Measurements from ENCODE around the gene MKRN2. TPM values are rescaled to one million over a fixed set of nuclear protein-coding genes. Genes with fewer than 3 reads are reported as not detected.

MKRN2 gene
- total RNA-seq, 2 experiments from 2014 or later: 21.9 to 25.7 TPM

DNA sequence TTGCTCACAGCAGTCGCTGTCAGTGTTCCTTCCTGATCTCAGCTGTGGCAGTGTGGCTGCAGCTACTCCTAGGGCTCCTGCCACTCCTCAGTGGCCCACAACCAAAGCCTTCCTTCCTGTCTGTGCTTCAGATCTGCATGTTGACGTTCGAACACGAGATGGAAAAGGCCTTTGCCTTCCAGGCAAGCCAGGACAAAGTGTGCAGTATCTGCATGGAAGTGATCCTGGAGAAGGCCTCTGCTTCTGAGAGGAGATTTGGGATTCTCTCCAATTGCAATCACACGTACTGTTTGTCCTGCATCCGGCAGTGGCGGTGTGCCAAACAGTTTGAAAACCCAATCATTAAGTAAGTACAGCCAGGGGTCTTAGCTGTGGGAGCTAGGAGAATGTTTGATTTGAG is 17.8 kb downstream of the MKRN2 start:
- H3K4me3 ChIP-seq (ENCODE audit: low read depth, low read length, poor library complexity, severe bottlenecking): no peak overlapping the region
- no peaks in the 10 kb centered on the region for H3K9me2 ChIP-seq (ENCODE audit: insufficient read depth, low read length)
- no peak overlapping the region for H2AFZ ChIP-seq (ENCODE audit: low read length)
- H3K4me1 ChIP-seq (ENCODE audit: insufficient read depth, low read length, poor library complexity, severe bottlenecking): no peaks in the 10 kb centered on the region
- ChIA-PET POLR2A (no interaction called here), CTCF (ENCODE audit: unreplicated experiment) (no interaction called here)
- intact Hi-C loops (cut with micrococcal nuclease; ENCODE audit: unreplicated experiment): no loop called here
- no peaks in the 10 kb centered on the region for H3K9me3 ChIP-seq (ENCODE audit: low read length)
- H3K79me2 ChIP-seq (ENCODE audit: insufficient read depth, low read depth, low read length): no peaks in the 10 kb centered on the region
- TF ChIP-seq EZH2phosphoT487 (IDR thresholded peaks at IDR 0.05; ENCODE audit: borderline replicate concordance, low read depth, low read length): no peak
- TF ChIP-seq, protein P1, sequence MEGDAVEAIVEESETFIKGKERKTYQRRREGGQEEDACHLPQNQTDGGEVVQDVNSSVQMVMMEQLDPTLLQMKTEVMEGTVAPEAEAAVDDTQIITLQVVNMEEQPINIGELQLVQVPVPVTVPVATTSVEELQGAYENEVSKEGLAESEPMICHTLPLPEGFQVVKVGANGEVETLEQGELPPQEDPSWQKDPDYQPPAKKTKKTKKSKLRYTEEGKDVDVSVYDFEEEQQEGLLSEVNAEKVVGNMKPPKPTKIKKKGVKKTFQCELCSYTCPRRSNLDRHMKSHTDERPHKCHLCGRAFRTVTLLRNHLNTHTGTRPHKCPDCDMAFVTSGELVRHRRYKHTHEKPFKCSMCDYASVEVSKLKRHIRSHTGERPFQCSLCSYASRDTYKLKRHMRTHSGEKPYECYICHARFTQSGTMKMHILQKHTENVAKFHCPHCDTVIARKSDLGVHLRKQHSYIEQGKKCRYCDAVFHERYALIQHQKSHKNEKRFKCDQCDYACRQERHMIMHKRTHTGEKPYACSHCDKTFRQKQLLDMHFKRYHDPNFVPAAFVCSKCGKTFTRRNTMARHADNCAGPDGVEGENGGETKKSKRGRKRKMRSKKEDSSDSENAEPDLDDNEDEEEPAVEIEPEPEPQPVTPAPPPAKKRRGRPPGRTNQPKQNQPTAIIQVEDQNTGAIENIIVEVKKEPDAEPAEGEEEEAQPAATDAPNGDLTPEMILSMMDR (conservative IDR thresholded peaks at IDR 0.05; ENCODE audit: low read length): no peak
- H3K27ac ChIP-seq (ENCODE audit: low read depth, low read length, poor library complexity, severe bottlenecking): no peak overlapping the region
- H3K4me2 ChIP-seq (ENCODE audit: low read length): no peak overlapping the region
- no peaks in the 10 kb centered on the region for H4K20me1 ChIP-seq (ENCODE audit: insufficient read depth, low read length)
- peaks cover 94% of the 10 kb centered on the region for H3K36me3 ChIP-seq (ENCODE audit: insufficient read depth, low read length)
- no TSS peak for BruUV-seq (replicated peaks)
- DNase-seq (ENCODE audit: low spot score): no peak

DNA sequence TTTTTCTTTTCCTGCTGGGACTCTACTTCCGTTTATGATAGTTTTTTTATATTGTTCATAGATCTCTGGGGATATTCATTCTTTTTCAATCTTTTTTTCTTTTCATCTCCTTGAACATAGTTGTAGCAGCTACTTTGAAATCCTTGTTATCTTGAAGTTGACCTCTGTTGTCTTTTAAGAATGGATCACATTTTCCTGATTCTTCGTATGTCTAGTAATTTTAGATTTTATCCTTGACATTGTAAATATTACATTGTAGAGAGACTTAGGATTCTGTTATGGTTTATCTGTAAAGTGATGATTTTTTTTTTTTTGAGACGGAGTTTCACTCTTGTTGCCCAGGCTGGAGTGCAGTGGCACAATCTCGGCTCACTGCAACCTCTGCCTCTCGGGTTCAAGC is 20.5 kb downstream of the MKRN2 start:
- no peak overlapping the region for H3K4me3 ChIP-seq (ENCODE audit: low read depth, low read length, poor library complexity, severe bottlenecking)
- ChIA-PET CTCF (ENCODE audit: unreplicated experiment) (no interaction called here), POLR2A (interaction anchor here (0.6 kb wide), 1 partner anchor 143 kb away, joined by 3 read pairs; no protein-coding TSS in a partner anchor)
- H3K36me3 ChIP-seq (ENCODE audit: insufficient read depth, low read length): peaks cover 92% of the 10 kb centered on the region
- no peaks in the 10 kb centered on the region for H3K9me3 ChIP-seq (ENCODE audit: low read length)
- TF ChIP-seq EZH2phosphoT487 (IDR thresholded peaks at IDR 0.05; ENCODE audit: borderline replicate concordance, low read depth, low read length): no peak
- TF ChIP-seq, protein P1 (conservative IDR thresholded peaks at IDR 0.05; ENCODE audit: low read length): no peak
- no peaks in the 10 kb centered on the region for H3K9me2 ChIP-seq (ENCODE audit: insufficient read depth, low read length)
- H4K20me1 ChIP-seq (ENCODE audit: insufficient read depth, low read length): no peaks in the 10 kb centered on the region
- no peaks in the 10 kb centered on the region for H3K4me1 ChIP-seq (ENCODE audit: insufficient read depth, low read length, poor library complexity, severe bottlenecking)
- no peak for DNase-seq (ENCODE audit: low spot score)
- no TSS peak for BruUV-seq (replicated peaks)
- no peak overlapping the region for H3K27ac ChIP-seq (ENCODE audit: low read depth, low read length, poor library complexity, severe bottlenecking)
- intact Hi-C loops (cut with micrococcal nuclease; ENCODE audit: unreplicated experiment): no loop called here
- no peaks in the 10 kb centered on the region for H3K79me2 ChIP-seq (ENCODE audit: insufficient read depth, low read depth, low read length)
- H2AFZ ChIP-seq (ENCODE audit: low read length): no peak overlapping the region
- no peak overlapping the region for H3K4me2 ChIP-seq (ENCODE audit: low read length)

DNA sequence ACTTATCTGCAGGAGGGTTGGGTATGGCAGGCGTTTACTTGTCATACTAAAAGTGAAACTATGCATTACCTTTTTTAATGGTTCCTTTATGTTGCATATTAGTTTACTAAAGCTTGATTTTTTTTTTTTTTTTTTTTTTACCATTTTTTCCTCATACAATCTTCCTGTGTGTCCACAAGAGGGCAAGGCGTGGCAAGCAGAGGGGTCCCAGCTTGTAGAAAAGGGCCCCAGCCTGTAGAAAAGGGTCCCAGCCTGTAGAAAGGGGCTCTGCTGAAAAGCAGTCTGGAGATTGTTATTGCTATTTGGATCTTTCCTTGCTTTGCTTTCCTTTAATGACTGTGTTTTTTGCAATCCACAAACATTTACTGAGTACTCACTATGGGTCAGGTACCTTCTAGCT is 21.9 kb downstream of the MKRN2 start:
- Histone ChIP-seq H3K4me2 (ENCODE audit: low read length) (no peak overlapping the region), H4K20me1 (ENCODE audit: insufficient read depth, low read length) (no peaks in the 10 kb centered on the region), H3K36me3 (ENCODE audit: insufficient read depth, low read length) (peaks cover 92% of the 10 kb centered on the region), H3K4me3 (ENCODE audit: low read depth, low read length, poor library complexity, severe bottlenecking) (no peak overlapping the region), H3K9me3 (ENCODE audit: low read length) (no peaks in the 10 kb centered on the region), H2AFZ (ENCODE audit: low read length) (no peak overlapping the region), H3K79me2 (ENCODE audit: insufficient read depth, low read depth, low read length) (no peaks in the 10 kb centered on the region), H3K9me2 (ENCODE audit: insufficient read depth, low read length) (no peaks in the 10 kb centered on the region), H3K4me1 (ENCODE audit: insufficient read depth, low read length, poor library complexity, severe bottlenecking) (no peaks in the 10 kb centered on the region), H3K27ac (ENCODE audit: low read depth, low read length, poor library complexity, severe bottlenecking) (no peak overlapping the region)
- no peak for TF ChIP-seq EZH2phosphoT487 (IDR thresholded peaks at IDR 0.05; ENCODE audit: borderline replicate concordance, low read depth, low read length)
- TF ChIP-seq, protein P1 (conservative IDR thresholded peaks at IDR 0.05; ENCODE audit: low read length): peak; percentile 46; the same call in 1 of the 2 replicates
- BruUV-seq (replicated peaks): no TSS peak
- POLR2A ChIA-PET: interaction anchor here (0.6 to 1.1 kb wide), 7 partner anchors 14 to 843 kb away, joined by 3 to 6 read pairs (median 3); no protein-coding TSS in a partner anchor
- CTCF ChIA-PET (ENCODE audit: unreplicated experiment): no interaction called here
- intact Hi-C loops (cut with micrococcal nuclease; ENCODE audit: unreplicated experiment): no loop called here
- DNase-seq (ENCODE audit: low spot score): no peak
